ENCODE results near the gene ZNF133. TPM values are rescaled to one million over a fixed set of nuclear protein-coding genes. Genes with fewer than 3 reads are reported as not detected.

Gene ZNF133
- 10.4 and 12.4 TPM in 2 replicates for total RNA-seq

GRCh38 chr20:18287915-18288748 is at the start of gene ZNF133:
TSS of gene ZNF133 (plus strand) at chr20:18288527. CDS start at chr20:18305687, 17,160 bp downstream.

Other genes with a start within 250 kb of the ZNF133 start
- not detected in 2 replicates for gene OVOL2, start 230.6 kb upstream of the ZNF133 start, total RNA-seq
- gene KAT14, start 150.7 kb upstream of the ZNF133 start, total RNA-seq: 6.0 and 7.9 TPM in 2 replicates
- 3.7 and 5.9 TPM in 2 replicates for gene PET117, start 150.7 kb upstream of the ZNF133 start, total RNA-seq
- 0.81 and 1.5 TPM in 2 replicates for gene DZANK1, start 178.5 kb downstream of the ZNF133 start, total RNA-seq
- 5.3 and 10.9 TPM in 2 replicates for gene POLR3F, start 178.9 kb downstream of the ZNF133 start, total RNA-seq
- gene RBBP9, start 208.7 kb downstream of the ZNF133 start, total RNA-seq: 12.4 and 16.1 TPM in 2 replicates
- 41.1 and 44.4 TPM in 2 replicates for gene SEC23B, start 219.4 kb downstream of the ZNF133 start, total RNA-seq